Astrocyte of the cerebellum (primary cell): ENCODE results near the gene OLIG1.
A peak's percentile ranks its signal among the peaks of the same experiment; 100 is the strongest.

Source experiments
- DNase-seq: peaks from one replicate; pipeline ENCODE4 v3.0.0-alpha.2; 2011; ENCODE audit warnings: low read depth
- H3K4me3 ChIP-seq: 2 replicates; pipeline ENCODE4 v1.5.1; 2011; ENCODE audit warnings: mild to moderate bottlenecking, low read depth, low read length, moderate library complexity
- in situ Hi-C: cut with HindIII; loops from 2 replicates; pipeline ENCODE4 v1.10.0; 2017; ENCODE audit warnings: low sequenced_read_pairs
- TF ChIP-seq, protein P1 (sequence below): IDR thresholded peaks from 2 replicates; pipeline ENCODE4 v1.5.1; 2012; ENCODE audit warnings: low read length, low read depth, moderate library complexity, mild to moderate bottlenecking; ENCODE audit errors: missing control alignments

Gene OLIG1

DNA sequence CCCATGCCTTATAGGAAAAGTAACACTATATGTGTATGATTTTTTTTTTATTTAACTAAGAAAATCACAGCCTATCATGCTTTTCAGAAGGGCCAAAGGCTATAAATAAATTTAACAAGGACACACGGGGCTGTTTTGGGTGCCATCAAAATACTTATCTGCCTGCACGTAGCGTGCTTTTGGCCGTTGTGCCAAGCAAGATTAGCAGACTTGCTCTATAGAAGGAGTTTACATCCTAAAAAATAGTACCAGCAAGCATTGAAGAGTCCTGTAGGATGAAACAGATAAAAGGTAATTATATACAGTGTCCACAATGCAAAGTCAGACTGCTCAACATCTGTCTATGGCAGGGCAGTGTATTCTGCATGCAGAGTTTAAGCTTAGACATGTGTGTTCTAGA lies 3.7 kb downstream of the OLIG1 start:
- in situ Hi-C loops: no loop called here
- TF ChIP-seq, protein P1, sequence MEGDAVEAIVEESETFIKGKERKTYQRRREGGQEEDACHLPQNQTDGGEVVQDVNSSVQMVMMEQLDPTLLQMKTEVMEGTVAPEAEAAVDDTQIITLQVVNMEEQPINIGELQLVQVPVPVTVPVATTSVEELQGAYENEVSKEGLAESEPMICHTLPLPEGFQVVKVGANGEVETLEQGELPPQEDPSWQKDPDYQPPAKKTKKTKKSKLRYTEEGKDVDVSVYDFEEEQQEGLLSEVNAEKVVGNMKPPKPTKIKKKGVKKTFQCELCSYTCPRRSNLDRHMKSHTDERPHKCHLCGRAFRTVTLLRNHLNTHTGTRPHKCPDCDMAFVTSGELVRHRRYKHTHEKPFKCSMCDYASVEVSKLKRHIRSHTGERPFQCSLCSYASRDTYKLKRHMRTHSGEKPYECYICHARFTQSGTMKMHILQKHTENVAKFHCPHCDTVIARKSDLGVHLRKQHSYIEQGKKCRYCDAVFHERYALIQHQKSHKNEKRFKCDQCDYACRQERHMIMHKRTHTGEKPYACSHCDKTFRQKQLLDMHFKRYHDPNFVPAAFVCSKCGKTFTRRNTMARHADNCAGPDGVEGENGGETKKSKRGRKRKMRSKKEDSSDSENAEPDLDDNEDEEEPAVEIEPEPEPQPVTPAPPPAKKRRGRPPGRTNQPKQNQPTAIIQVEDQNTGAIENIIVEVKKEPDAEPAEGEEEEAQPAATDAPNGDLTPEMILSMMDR: no peak
- no peak overlapping the region for H3K4me3 ChIP-seq
- no peak for DNase-seq

GRCh38 chr21:33075128-33075527 lies 5.2 kb downstream of the OLIG1 start:
- TF ChIP-seq, protein P1: no peak
- DNase-seq: no peak
- in situ Hi-C loops: no loop called here
- H3K4me3 ChIP-seq: no peak overlapping the region

DNA sequence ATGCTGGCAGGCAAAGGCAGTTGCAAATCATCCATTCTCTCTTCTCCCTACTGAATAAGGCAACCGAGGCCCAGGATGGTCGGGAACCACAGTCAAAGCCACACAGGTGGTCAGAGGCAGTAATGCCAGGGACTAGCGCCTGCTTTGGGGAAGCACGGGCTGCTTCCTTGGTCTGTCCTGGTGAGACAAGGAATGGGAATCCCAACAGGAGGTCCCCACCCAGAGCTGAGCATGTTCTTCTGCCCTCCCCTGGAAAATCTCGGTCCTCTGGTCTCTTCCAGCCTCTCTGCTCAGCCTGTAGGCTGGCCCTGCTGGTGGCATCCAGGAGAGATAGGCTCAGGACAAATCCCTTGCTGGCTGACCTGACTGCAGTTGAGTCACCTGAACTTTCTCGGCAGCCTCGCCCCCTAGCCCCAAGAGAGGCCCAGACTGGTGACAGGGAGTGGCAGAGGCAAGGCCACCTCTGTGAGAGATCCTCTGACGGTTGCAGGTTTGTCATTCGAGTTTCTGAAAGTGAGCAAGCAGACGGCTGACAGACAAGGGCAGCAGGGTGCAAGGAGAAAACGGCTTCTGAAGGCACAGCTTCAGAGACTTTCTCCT lies 5.8 kb downstream of the OLIG1 start:
- TF ChIP-seq, protein P1: no peak
- DNase-seq: no peak
- in situ Hi-C loops: no loop called here

GRCh38 chr21:33076600-33077329 lies 6.8 kb downstream of the OLIG1 start:
- DNase-seq: no peak
- H3K4me3 ChIP-seq: no peak overlapping the region
- in situ Hi-C loops: no loop called here
- TF ChIP-seq, protein P1: no peak

More for the DNA sequence above, 5.8 kb downstream of the OLIG1 start:
- no peak overlapping the region for H3K4me3 ChIP-seq

- TF ChIP-seq, protein P1: no peak
- in situ Hi-C loops: no loop called here
- no peak overlapping the region for H3K4me3 ChIP-seq
- peak; percentile 26 for DNase-seq
Measured at GRCh38 chr21:33078907-33079582, 9.1 kb downstream of the OLIG1 start.

- DNase-seq: no peak
- no peak overlapping the region for H3K4me3 ChIP-seq
- TF ChIP-seq, protein P1: no peak
- in situ Hi-C loops: no loop called here
Measured at GRCh38 chr21:33080376-33080775, 10.4 kb downstream of the OLIG1 start.
